GM12864 (cell line): ENCODE results near the gene CCDC138.

Source experiments
- DNase-seq: peaks from one replicate; pipeline ENCODE4 v3.0.0-alpha.2; 2011; ENCODE audit warnings: low read depth
- H3K4me3 ChIP-seq: 2 replicates; pipeline ENCODE4 v1.5.1; 2011; ENCODE audit warnings: mild to moderate bottlenecking, low read depth, low read length, control low read depth
- TF ChIP-seq, protein P1 (sequence below): IDR thresholded peaks from 2 replicates; pipeline ENCODE4 v1.5.1; 2011; ENCODE audit warnings: low read depth, mild to moderate bottlenecking, moderate library complexity, low read length, control low read depth, inconsistent platforms; ENCODE audit errors: missing control alignments

The CCDC138 gene

DNA sequence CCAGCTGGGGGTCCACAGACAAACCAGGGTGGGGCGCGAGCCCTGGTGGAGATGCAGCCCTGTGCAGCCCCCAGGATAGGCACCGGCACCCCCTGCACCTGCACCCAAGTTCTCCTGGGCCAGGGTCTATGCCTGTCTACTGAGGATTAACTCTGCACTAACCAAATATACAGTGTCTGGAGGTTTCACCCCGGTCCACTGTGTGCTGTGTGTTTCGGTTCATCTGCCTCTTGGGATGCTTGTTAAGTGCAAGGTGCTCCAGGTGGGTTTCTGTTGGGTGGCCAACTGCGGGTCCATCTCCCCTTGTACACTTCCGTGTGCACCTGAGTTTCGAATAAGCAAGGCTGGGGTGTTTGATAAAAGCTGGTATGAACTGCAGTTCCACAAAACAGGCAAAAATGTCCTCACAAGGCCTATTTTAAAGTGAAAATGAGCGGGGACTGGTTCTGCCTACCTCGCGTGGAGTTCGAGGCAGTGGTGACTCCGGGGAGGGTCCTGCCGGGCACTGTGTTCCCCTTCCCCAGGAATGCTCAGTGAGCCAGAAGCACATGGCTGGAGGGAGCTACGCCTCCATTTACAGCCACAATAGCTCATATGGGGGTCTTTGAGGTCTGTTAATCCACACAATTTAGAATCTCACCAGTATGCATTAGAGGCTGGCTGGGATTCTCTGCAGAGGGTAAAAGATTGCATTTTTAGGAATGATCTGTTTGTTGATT, 131.7 kb downstream of the CCDC138 start:
- no peak for DNase-seq
- H3K4me3 ChIP-seq, result no peak overlapping the region
- TF ChIP-seq, protein P1, sequence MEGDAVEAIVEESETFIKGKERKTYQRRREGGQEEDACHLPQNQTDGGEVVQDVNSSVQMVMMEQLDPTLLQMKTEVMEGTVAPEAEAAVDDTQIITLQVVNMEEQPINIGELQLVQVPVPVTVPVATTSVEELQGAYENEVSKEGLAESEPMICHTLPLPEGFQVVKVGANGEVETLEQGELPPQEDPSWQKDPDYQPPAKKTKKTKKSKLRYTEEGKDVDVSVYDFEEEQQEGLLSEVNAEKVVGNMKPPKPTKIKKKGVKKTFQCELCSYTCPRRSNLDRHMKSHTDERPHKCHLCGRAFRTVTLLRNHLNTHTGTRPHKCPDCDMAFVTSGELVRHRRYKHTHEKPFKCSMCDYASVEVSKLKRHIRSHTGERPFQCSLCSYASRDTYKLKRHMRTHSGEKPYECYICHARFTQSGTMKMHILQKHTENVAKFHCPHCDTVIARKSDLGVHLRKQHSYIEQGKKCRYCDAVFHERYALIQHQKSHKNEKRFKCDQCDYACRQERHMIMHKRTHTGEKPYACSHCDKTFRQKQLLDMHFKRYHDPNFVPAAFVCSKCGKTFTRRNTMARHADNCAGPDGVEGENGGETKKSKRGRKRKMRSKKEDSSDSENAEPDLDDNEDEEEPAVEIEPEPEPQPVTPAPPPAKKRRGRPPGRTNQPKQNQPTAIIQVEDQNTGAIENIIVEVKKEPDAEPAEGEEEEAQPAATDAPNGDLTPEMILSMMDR, result no peak

DNA sequence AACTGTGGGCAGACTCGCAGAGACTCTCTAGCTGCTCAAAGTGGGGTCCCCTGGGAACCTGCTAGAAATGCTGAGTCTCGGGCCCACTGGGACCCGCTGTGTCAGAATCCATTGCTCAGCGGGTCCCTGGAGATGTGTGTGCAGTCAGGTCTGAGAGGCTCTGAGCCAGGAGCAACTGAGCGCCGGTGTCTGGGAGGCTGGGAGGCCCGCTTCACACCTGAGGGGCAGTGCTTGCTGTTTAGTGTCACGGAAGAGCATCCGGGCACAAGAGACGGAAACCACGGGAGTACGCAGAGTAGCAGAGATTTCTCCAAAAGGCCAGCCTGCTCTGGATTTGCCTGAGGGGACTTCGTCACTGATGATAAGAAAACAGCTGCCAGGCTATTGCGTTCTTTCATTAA, 132.4 kb downstream of the CCDC138 start:
- TF ChIP-seq, protein P1, result no peak
- DNase-seq, result no peak
- H3K4me3 ChIP-seq, result no peak overlapping the region

DNA sequence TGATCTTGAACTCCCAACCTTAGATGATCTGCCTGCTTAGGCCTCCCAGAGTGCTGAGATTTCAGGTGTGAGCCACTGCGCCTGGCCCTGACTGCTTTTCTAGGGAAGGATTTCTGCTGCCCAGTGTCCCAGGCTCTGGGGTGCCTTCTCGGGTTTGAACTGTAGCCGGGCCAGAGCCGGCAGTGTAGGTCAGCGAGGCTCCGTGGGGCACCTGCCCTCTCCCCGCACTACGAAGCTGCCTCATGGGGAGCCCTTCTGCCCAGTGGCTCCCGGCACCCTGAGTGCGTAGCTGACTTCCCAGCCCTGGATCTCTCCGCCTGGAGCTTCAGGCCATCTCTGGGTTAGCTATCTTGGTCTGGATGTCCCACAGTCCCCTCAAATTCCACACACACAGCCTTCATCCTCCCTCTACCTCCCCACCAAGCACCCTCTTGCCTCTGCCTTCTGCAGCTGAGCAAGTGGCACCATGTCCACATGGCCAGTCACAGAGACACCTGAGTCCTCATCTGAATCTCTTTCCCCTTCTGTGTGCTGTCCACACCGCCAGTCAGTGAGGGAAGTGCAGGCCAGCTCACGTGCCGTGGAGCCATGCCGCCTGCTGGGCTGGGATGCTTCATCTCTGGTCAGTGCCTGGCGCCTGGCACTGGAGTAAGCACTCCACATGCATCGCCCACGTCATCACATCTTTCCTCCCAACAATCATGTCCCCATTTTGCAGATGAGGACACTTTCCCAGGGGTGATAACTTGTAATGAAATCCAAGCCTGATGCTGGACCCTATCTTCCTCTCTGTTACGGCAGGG, 133.2 kb downstream of the CCDC138 start:
- DNase-seq, result no peak
- TF ChIP-seq, protein P1, result no peak
- H3K4me3 ChIP-seq, result no peak overlapping the region

DNA sequence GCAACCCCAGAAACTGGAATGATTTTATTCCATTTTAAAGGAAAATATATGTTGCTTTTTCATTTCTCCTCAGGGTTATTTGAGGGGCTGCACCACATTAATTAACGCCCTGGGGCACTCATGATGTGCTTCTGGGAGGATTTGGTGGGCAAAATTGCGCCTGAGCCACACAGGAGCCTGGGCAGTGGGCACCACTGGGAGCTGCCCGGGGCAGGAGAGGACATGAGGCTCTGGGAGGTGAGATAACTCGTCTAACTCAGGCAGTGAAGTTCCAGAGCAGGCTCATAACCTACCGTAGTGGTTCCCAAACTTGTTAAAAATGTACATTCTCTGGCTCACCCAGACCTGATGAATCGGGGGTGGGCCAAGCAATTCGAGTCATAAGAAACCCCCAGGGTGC, 134.1 kb downstream of the CCDC138 start:
- TF ChIP-seq, protein P1, result no peak
- no peak overlapping the region for H3K4me3 ChIP-seq
- no peak for DNase-seq

DNA sequence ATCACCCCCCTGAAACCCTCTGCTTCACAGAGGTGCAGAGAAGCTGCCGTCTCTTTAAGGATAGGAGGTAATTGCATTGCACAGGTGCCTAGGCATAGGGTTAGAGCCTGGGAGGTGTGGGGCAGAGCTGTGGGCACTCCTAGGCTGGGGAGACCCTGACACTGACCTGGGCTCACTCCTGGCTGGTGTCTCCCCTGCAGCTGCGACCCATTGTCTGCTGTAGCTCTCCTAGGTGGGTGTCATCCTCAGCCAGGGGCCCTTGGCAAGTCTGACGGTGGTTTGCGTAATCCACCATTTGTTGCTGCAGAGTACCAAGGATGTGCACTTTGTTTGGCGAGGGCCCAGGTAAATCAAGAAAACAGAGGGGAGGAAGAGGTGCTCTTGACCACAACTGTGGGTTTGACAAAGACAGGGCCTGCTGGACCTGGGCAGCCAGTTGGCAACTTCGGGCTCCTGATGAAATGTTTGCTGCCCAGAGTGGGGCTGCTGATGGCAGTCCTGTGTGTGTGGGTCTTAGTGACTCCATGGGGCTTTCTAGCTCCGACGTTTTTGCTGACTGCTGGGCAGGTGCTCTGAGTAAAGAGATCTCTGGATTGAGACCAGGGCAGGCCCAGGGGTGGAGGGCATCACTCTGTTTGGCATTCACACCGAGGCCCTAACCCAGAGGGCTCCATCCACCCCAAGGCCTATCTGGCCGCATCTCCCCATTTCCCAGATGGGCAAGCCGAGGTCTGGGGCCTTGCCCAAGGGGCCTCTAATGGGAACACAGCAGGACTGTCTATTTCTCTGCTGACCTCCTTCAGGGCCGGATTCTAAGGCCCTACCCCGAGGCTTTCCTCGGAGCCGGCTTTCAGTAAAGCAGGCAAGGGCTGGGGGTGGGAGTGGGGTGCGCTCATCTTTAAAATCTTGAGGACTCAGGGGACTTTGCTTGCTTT, 134.8 kb downstream of the CCDC138 start:
- TF ChIP-seq, protein P1, result no peak
- H3K4me3 ChIP-seq, result no peak overlapping the region
- DNase-seq, result no peak

DNA sequence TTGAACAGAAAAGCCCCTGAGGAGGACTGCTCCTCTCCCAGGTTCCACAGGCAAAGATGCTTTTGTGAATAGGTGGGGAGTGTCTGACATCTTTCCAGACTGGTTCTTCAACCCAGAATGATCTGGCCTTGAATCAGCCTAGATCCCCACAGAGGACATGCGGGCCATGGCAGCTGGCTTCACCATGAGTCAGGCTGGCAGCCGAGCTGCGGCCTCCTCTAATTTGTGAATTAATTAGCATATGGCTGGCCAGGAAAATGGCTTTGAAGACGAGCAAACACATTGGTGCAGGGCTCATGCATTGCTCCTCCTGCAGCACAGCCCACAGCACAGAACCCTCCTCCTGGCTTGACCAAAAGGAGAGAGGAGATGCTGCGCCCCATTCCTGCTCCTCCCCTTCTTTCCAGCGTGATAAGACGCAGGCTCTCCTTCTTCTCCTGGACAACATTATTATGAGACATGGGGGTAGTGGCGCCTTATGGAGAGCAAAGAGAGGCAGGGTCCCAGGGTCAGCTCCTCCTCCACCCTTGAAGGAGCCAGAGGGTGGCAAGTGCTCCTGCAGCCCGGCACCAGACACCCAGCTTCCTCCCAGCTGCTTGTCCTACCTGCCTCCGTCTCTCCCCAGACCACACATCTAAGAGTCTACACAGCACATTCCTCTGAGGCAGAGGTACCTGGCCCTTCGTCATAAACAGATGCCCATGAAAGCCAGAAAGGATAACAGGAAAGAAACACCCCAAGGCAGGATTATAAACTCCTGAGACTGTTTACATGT, 135.8 kb downstream of the CCDC138 start:
- H3K4me3 ChIP-seq, result no peak overlapping the region
- TF ChIP-seq, protein P1, result no peak
- DNase-seq, result no peak
